HG02571 (cell line): Measurements from ENCODE around the gene AMMECR1.
"Not testable (repeated sequence)": the region's sequence is repeated elsewhere in the genome, so short reads cannot be mapped to it uniquely, and the experiment has no call there.

Experiments used
- ATAC-seq: cut with Tn5 transposase; IDR thresholded peaks from one replicate; pipeline ENCODE4 v1.9.1; 2021; ENCODE audit warnings: mild to moderate bottlenecking, moderate library complexity; ENCODE audit not compliant: unreplicated experiment

AMMECR1 gene

DNA sequence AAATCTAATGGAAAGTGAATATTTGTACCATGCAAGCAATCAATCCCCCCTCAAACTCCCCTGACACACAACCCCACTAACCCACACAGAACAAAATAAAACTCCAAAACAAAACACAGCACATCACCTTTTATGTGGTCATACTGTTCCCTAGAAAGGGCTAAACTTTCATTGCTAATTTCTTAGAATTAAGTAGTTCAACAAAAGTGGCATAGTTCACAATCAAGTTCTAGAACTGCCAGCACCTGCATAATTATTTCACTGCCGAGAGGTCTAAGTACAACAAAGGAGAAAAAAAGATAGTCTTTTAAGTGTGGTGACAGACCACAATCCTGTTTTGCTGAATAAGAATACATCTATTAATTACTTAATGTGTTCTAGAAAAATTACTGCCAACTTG, 58.8 kb downstream of the AMMECR1 start:
- no peak for ATAC-seq

DNA sequence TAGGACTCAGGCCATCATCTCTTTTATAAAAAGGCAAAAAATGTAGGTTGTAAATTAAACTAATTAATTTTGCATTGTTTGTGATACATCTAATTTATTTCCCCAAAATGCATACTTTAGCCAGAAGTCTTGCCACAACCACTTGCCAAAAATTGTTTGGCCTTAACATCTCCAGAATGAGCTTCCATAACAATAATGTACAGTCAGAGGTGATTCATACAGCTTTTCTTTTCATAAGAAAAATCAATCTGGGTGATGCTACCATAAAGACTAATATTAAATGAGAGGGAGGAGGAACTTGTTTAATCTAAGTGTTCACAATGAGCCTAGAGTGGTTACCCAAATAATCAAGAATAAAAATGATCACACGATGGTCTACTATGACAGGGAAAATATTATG, 59.3 kb downstream of the AMMECR1 start:
- ATAC-seq = no peak

DNA sequence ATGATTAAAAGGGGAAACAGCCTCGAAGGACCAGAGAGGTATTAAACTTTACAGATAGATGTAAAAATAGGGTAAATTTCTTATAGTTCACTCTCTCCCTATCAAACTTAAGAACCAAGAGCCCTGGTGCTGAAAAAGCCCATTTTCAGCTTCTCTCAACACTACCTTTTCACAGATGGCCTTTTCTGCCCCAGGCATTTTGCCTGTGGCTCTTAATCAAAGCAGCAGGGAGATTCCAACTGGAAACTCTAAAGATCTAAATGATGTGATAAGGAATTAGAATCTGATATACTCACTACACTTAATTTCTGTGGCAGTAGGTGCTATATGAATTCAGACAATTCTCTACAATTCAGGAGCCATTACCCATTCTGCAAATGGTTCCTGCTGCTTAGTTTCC, 60.0 kb downstream of the AMMECR1 start:
- no peak for ATAC-seq

DNA sequence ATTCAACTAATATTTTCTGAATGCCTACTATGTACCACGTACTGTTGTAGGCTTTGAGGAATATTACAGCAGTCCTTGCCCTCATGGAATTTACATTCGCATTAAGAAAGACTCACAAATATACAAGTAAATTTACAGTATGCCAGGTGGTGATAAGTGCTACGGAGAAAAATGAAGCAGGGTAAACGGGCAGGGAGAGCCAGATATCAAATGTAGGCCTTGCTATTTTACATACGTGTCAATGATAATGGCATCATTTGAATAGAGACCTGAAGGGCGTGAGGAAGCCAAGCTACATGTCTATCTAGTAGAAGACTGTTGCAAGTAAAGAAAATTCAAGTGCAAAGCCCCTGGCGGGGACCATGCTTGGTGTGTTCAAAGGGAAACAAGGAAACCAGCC, 65.2 kb downstream of the AMMECR1 start:
- no peak for ATAC-seq

DNA sequence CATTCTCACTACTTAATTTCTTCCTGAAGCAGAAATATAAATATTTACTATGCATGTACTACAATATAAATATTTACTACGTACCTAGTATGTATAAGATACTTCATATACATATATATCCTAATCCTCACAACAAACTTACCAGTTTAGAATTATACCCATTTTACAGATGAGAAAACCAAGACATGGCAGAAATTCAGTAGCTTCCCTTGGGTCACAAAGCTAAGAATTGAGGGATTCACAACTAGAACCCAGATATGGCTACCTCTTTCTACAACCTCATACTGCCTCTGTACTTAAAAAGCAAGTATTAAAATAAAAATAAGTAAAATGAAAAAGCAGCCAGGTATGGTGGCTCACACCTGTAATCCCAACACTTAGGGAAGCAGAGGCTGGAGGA, 65.9 kb downstream of the AMMECR1 start:
- ATAC-seq = no peak

DNA sequence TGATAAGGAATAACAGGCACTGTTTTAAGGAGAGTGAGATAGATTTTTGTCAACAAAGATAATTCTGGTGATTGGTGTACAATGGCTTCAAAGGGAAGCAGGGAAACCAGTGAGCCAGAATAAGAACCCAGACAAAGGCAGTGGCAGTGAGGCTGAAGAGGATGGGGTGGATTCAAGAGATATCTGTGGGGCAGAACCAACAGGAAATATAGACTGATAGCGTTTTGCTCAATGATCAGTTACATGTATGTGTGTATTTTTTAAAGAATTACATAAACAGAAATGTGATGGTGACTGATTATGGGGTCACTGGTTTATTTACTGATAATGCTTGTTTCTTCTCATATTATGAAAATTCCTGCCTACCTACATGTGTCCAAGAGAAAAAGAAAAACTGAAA, 66.4 kb downstream of the AMMECR1 start:
- ATAC-seq = no peak

DNA sequence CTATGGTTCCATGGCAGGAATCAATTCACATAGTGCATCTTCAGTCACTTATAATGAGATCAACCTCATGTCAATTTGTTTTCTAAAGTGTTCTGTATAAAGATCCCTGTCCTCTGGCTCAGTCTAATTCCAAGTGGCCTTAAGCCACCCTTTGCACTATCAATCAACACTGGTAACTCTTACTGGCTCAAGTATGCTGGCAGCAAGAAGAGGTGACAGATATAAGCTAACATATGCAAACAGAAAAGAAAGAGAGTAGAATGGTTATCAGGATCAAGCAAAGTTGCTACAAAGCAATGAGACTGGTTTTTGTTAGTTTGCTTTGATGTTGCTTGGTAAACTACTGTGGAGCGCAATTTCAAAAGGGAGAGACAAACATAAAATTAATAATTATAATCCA, 67.0 kb downstream of the AMMECR1 start:
- no peak for ATAC-seq

DNA sequence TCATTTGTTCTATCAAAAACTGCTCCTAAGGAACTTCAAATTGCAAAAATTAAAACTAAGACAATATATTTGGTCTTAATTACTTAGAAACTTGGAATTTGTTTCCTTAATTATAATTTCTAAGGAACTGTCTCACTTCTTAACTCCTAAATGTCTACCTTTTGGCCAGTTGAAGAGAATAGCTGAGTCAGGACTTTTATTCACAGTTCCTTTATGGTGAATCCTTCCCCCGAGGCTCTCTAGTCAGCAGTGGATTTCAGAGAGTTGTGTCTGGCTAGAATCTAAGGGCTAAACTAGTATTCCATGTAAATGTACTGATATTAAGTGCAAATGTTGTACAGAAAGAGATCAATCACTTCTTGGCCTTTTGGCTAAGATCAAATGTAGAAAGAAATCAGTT, 69.3 kb downstream of the AMMECR1 start:
- no peak for ATAC-seq

DNA sequence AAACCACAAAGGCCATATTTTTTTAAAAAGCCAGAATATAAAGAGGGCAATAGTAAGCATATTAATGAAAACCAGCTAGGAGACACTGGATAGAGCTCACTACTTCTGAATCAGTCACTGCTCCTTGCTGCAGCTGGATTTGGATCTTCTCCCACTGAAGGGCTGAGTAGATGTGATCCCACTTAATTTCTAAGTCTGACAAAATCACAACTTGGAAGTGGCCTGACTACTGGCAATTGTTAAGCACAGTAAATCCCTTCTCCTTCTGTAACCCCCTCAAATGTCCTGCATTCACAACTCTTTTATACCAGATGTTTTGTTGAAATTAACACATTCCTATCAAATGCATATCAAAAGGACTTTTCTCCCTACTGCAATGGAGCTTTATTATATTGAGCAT, 72.9 kb downstream of the AMMECR1 start:
- no peak for ATAC-seq

DNA sequence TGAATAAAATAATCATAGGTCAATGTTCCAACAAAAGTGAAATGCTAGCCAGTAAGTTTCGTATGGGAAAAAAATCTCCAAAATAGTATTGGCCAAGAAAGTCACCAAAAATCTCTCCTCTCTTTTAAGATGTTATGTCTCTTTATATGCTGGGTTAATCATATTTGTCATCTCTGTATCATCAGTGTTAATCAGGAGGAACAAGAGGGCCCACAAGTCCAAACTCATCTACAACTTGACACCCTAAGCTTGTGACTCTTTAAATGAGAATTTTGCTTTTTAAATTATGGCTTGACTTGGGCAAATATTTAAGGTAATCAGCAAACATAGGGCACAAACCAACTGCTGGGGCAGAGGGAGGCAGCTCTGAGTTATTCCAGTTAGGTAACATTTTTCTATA, 75.5 kb downstream of the AMMECR1 start:
- no peak for ATAC-seq

DNA sequence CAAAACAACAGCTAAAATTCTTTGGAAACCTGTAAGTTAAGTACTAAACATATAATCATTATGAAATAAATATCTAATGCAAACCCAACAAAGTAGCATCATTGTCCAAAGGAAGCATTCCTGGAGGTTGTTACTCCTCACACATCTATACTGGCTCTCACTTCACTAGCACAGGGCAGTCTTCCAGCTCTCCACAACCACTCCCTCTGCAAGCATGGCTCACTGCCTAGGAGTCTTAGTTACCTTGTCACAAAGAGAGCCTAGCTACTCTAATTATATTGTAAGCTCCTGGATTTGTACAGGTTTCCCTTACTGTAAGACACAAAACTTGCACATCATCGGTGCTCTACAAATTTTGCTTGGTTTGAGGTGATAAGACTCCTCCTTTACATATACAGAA, 76.1 kb downstream of the AMMECR1 start:
- no peak for ATAC-seq

DNA sequence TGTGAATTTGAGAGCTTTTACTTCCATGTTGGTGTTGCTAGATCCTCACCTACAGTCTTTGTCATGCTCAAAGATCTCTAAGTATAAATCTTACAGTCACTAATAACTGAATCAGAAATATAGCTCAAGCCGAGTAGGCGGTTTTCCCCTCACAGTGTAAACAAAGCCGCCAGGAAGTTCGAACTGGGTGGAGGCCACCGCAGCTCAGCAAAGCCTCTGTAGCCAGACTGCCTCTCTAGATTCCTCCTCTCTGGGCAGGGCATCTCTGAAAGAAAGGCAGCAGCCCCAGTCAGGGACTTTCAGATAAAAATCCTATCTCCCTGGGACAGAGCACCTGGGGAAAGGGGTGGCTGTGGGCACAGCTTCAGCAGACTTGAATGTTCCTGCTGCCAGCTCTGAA, 79.6 kb downstream of the AMMECR1 start:
- ATAC-seq = not testable (repeated sequence)

DNA sequence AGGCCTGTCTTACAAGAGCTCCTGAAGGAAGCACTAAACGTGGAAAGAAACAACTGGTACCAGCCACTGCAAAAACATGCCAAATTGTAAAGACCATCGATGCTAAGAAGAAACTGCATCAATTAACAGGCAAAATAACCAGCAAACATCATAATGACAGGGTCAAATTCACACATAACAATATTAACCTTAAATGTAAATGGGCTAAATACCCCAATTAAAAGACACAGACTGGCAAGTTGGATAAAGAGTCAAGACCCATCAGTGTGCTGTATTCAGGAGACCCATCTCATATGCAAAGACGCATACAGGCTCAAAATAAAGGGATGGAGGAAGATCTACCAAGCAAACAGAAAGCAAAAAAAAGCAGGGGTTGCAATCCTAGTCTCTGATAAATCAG, 86.4 kb downstream of the AMMECR1 start:
- not testable (repeated sequence) for ATAC-seq

DNA sequence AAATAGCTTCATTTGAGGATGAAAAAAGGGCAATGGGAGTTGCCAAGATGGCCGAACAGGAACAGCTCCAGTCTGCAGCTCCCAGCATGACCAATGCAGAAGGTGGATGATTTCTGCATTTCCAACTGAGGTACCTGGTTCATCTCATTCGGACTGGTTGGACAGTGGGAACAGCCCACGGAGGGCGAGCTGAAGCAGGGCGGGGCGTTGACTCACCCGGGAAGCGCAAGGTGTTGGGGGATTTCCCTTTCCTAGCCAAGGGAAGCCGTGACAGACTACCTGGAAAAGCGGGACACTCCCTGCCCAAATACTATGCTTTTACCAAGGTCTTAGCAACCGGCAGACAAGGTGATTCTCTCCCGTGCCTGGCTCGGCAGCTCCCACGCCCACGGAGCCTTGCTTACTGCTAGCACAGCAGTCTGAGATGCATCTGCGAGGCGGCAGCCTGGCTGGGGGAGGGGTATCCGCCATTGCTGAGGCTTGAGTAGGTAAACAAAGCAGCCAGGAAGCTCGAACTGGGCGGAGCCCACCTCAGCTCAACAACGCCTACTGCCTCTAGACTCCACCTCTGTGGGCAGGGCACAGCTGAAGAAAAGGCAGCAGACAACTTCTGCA, 88.3 kb downstream of the AMMECR1 start:
- not testable (repeated sequence) for ATAC-seq

DNA sequence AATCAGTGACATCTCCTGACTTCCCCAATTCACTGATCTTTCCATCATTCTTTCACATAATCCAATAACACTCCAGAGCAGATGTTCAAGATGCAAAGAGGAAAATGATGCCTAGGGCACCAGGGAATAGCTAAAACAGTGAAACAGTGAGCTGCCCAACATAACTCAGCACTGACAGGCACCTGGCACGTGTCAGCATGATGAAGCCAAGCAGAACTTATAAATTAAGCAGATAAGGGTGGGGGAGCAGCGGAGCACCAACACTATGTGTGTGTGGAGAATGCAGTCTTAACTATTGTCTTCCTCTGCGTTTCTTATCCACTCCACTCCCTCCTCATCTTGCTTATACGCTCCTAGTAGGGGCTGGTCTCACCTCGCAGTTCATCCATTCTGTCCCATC, 89.4 kb downstream of the AMMECR1 start:
- ATAC-seq = no peak

DNA sequence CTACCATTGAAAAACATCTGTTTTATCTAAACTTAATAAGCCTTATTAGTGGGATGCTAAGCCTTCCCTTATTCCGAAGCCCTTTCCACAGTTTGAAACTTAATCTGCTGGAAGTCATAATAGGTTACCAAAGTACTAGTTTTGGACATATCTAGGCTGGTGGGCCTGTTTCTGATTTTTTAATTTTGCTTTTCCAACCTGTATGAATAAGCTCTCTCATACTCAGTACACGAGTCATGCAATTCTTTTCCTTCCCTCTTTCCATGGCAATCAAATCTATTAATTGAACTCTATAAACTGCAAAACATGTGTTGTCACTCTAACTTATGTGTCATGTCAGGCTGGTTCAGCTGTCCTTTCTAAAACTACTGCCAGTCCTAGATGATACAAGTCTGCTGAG, 91.0 kb downstream of the AMMECR1 start:
- ATAC-seq = no peak

DNA sequence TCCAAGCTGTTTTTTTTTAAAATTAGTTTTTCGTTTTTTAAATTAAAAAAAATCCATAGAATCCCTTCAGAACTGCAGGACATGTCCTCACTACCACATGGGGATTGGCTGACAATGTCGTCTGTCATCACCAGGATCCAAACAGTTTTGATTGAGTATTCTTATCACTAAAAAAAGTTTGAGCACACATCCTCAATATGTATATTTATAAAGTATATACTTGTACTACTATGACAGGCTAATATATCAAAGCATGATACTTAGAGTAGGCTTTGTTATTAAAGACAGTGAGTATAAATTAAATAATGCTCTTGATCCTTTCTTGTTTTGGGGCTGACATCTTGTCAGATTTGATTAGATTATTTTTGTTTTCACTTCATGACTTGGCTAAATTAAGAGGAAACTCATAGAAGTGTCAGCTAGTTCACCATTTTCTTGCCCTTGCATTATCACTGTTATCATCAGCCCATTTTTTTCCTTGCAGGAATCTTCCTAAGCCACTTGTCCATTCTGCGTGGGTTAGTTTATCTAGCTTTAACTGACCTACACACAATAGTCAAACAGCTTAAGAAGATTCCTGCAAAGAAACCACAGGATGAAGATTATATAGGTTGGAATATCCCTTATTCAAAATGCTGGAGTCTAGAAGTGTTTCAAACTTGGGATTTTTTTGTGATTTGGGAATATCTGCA, 92.8 kb downstream of the AMMECR1 start:
- ATAC-seq = no peak

DNA sequence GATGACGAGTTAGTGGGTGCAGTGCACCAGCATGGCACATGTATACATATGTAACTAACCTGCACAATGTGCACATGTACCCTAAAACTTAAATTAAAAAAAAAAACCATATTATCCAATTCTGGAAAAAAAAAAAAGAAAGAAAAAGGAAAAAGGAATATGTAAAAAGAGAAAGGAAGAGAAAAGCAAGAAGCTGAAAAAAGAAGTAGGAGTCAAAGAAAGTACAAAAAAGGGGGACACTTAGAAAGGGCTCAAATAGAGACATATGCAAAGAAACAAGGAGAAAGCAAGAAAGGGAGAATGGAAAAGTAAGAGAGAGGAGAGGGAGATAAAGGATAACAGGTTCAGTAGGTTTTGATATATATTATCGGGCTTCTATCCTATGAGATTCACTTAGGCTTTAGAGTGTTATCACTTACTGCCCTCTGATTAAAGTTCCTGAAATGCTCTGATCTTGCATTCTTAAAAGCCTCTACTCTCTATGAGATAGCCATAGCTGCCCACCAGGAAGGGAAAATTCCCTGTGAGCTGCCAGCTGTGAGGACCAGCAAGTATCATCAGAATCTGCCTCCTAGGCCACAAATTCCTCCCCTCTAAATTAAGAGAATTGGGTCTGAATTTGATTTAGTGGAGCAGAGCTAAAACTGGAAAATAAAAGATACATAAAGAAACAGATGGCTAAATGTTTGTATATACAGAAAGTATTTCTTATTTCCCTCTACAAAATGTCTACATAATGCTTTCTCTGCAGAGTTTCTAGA, 95.2 kb downstream of the AMMECR1 start:
- no peak for ATAC-seq

DNA sequence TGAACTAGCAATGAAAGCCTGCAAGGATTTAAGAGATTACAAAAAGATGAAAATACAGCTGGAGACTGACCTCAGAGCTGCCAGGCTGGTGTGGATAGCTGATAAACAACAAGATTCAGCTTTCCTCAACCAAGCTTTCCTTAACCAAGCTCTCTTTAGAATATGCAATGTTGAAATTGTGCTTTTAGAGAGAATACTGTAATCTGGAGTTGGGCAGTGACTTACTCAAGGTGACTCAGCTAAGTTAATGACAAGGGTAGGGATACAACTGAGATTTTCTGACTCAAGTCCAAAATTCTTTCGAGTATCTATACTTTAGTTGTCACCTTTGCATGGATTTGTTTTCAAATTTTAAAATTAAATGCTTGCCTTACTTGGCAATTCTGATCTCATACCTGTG, 98.0 kb downstream of the AMMECR1 start:
- no peak for ATAC-seq

DNA sequence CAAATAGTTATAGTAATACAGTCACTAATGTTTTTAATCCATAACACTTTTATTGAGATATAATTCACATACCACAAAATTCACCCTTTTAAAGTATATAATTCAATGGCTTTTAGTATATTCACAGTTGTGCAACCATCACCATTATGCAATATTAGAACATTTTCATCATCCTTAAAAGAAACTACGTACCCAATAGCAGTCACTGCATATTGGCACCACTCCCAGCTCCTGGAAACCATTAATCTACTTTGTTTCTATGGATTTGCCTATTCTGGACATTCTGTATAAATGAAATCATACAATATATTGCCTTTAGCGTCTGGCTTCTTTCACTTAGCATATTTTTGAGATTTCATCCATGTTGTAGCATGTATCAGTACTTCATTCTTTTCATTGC, 99.3 kb downstream of the AMMECR1 start:
- no peak for ATAC-seq

DNA sequence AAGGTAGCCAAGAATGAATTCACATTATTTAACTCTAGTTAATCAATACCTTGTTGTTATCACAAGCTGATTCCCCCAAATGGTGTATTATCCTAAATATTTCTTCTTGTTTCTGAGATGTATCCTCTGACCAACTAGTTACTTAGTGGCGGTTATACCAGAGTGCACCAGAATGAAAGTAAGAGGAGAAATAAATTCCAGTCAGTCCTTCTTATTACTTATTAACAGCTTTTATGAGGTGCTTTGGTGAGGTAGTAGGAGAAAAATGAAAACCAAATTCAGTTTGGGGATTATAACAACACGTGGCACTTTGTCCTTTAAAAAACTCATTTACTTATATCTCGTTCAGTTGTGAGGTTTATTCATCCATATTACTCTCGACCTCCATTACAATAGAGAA, 101.9 kb downstream of the AMMECR1 start:
- ATAC-seq = no peak

DNA sequence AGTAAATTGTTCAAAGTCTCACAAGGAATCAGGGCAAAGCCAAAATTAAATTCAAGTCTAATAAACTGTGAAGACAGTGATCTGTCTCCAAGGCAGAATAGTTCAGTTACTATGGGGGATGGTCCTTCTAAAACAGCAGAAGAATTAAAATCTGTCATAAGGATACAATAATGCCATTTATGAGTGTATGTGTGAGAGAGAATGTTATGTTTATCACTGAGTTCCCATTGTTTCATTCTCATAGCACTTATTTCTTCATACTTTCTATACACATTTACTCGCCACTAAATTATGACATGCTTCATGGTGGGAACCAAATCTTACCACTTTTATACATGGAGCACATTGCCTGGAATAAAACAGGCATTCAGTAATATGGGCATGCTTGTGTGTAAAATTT, 102.5 kb downstream of the AMMECR1 start:
- no peak for ATAC-seq
